ENCODE measurements around the gene ANGPTL4.
"Not testable (repeated sequence)": the region's sequence is repeated elsewhere in the genome, so short reads cannot be mapped to it uniquely, and the experiment has no call there.

The ANGPTL4 gene

DNA sequence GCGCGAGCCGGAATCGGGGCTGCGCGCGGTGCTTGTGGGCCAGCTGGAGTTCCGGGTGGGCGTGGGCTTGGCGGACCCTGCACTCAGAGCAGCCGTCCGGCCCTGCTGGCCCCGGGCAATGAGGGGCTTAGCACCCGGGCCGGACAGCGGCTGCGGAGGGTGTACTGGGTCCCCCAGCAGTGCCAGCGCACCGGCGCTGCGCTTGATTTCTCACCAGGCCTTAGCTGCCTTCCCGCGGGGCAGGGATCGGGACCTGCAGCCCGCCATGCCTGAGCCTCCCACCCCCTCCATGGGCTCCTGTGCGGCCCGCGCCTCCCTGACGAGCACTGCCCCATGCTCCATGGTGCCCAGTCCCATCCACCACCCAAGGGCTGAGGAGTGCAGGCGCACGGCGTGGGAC is 11.8 kb downstream of the ANGPTL4 start:
- H2BK15ac ChIP-seq (ENCODE audit: low read depth, poor library complexity, severe bottlenecking); H3K18ac ChIP-seq (ENCODE audit: low read depth in 1 of 2, low read length in 2 of 2); H2BK5ac ChIP-seq (ENCODE audit: low read depth, low read length, poor library complexity, severe bottlenecking); H3K4ac ChIP-seq (ENCODE audit: low read depth in 1 of 2, low read length in 2 of 2); H3K14ac ChIP-seq (ENCODE audit: low read length in 2 of 2); H2AK5ac ChIP-seq (ENCODE audit: low read length, severe bottlenecking); H3K27me3 ChIP-seq (ENCODE audit: control insufficient read depth in 1 of 2, insufficient read depth in 1 of 2, low read length in 2 of 2); H2BK120ac ChIP-seq (ENCODE audit: low read depth, low read length); H3K4me3 ChIP-seq (ENCODE audit: insufficient read depth in 1 of 2, low read depth in 1 of 2, low read length in 2 of 2); H3K27ac ChIP-seq (ENCODE audit: low read length, poor library complexity, severe bottlenecking); H3K4me1 ChIP-seq (ENCODE audit: control insufficient read depth, insufficient read depth, low read depth, low read length); H4K91ac ChIP-seq (ENCODE audit: low read length); H3K23ac ChIP-seq (ENCODE audit: low read length in 2 of 2); H2BK12ac ChIP-seq (ENCODE audit: low read length in 2 of 2); DNase-seq; H3K9ac ChIP-seq (ENCODE audit: low read length); H3K4me2 ChIP-seq (ENCODE audit: low read length, poor library complexity, severe bottlenecking); H4K8ac ChIP-seq (ENCODE audit: low read length); H3K9me3 ChIP-seq (ENCODE audit: control insufficient read depth, low read length); H2AFZ ChIP-seq (ENCODE audit: low read depth, low read length): not testable (repeated sequence)
- Histone ChIP-seq H3K79me1 (replicated peaks; ENCODE audit: low read length, poor library complexity, severe bottlenecking) (peaks cover 11% of the 10 kb centered on the region), H3K36me3 (ENCODE audit: control insufficient read depth in 1 of 2, insufficient read depth in 2 of 2, low read depth in 1 of 2, low read length in 2 of 2) (peaks cover 31 to 39% of the 10 kb centered on the region in 2 experiments)
- over 99% methylated on average over 25 of the region's 32 CpGs for WGBS

DNA sequence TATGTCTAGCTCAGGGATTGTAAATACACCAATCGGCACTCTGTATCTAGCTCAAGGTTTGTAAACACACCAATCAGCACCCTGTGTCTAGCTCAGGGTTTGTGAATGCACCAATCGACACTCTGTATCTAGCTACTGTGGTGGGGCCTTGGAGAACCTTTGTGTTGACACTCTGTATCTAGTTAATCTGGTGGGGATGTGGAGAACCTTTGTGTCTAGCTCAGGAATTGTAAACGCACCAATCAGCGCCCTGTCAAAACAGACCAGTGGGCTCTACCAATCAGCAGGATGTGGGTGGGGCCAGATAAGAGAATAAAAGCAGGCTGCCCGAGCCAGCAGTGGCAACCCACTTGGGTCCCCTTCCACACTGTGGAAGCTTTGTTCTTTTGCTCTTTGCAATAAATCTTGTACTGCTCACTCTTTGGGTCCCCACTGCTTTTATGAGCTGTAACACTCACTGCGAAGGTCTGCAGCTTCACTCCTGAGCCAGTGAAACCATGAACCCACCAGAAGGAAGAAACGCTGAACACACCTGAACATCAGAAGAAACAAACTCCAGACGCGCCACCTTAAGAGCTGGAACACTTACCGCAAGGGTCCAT is 12.5 kb downstream of the ANGPTL4 start:
- H3K4me2 ChIP-seq (ENCODE audit: low read length, poor library complexity, severe bottlenecking); H3K27me3 ChIP-seq (ENCODE audit: control insufficient read depth in 1 of 2, insufficient read depth in 1 of 2, low read length in 2 of 2); H4K8ac ChIP-seq (ENCODE audit: low read length); H3K9me3 ChIP-seq (ENCODE audit: control insufficient read depth, low read length); H3K23ac ChIP-seq (ENCODE audit: low read length in 2 of 2); H3K18ac ChIP-seq (ENCODE audit: low read depth in 1 of 2, low read length in 2 of 2); H3K4me1 ChIP-seq (ENCODE audit: control insufficient read depth, insufficient read depth, low read depth, low read length); H2AFZ ChIP-seq (ENCODE audit: low read depth, low read length); H2BK15ac ChIP-seq (ENCODE audit: low read depth, poor library complexity, severe bottlenecking); H3K79me1 ChIP-seq (replicated peaks; ENCODE audit: low read length, poor library complexity, severe bottlenecking); H2BK12ac ChIP-seq (ENCODE audit: low read length in 2 of 2); H3K27ac ChIP-seq (ENCODE audit: low read length, poor library complexity, severe bottlenecking); H2BK120ac ChIP-seq (ENCODE audit: low read depth, low read length); H3K14ac ChIP-seq (ENCODE audit: low read length in 2 of 2); DNase-seq; H3K9ac ChIP-seq (ENCODE audit: low read length); H2BK5ac ChIP-seq (ENCODE audit: low read depth, low read length, poor library complexity, severe bottlenecking); H3K4ac ChIP-seq (ENCODE audit: low read depth in 1 of 2, low read length in 2 of 2); H4K91ac ChIP-seq (ENCODE audit: low read length); H2AK5ac ChIP-seq (ENCODE audit: low read length, severe bottlenecking); H3K4me3 ChIP-seq (ENCODE audit: insufficient read depth in 1 of 2, low read depth in 1 of 2, low read length in 2 of 2): not testable (repeated sequence)
- 94% methylated on average over 9 of the region's 10 CpGs for WGBS
- H3K36me3 ChIP-seq (ENCODE audit: control insufficient read depth in 1 of 2, insufficient read depth in 2 of 2, low read depth in 1 of 2, low read length in 2 of 2) = peaks cover 23 to 32% of the 10 kb centered on the region in 2 experiments

DNA sequence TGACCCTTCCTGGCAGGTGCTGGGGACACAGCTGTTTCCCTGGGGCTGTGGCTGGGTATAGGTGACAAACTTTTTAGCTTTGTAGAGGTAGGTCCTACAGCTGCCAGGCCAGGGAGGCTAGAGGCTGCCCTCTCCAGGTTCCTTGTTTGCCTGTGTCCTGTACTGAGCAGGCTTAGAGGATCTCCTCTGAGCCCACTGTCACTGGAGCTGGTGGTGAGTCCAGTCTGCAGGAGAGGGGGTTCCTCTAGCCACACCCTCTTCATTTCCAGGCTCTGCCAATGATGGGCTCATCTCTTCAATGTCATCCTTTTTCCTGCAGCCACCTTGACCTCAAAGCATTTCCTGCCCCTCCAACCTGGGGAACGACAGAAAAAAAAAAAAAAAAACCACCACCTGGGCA is 13.6 kb downstream of the ANGPTL4 start:
- H3K23ac ChIP-seq (ENCODE audit: low read length in 2 of 2) = no peak overlapping the region
- WGBS = no CpG with 5 or more reads among the region's 1 CpG
- no peak overlapping the region for H2AFZ ChIP-seq (ENCODE audit: low read depth, low read length)
- peaks cover 5% of the 10 kb centered on the region for H3K4me1 ChIP-seq (ENCODE audit: control insufficient read depth, insufficient read depth, low read depth, low read length)
- H3K79me1 ChIP-seq (replicated peaks; ENCODE audit: low read length, poor library complexity, severe bottlenecking) = peaks cover 6% of the 10 kb centered on the region
- no peak overlapping the region for H3K4ac ChIP-seq (ENCODE audit: low read depth in 1 of 2, low read length in 2 of 2)
- H2BK12ac ChIP-seq (ENCODE audit: low read length in 2 of 2) = no peak overlapping the region
- H2AK5ac ChIP-seq (ENCODE audit: low read length, severe bottlenecking) = no peak overlapping the region
- H3K27me3 ChIP-seq (ENCODE audit: control insufficient read depth in 1 of 2, insufficient read depth in 1 of 2, low read length in 2 of 2) = no peaks in the 10 kb centered on the region
- no peak overlapping the region for H2BK15ac ChIP-seq (ENCODE audit: low read depth, poor library complexity, severe bottlenecking)
- H3K4me3 ChIP-seq (ENCODE audit: insufficient read depth in 1 of 2, low read depth in 1 of 2, low read length in 2 of 2) = no peak overlapping the region
- H2BK120ac ChIP-seq (ENCODE audit: low read depth, low read length) = no peak overlapping the region
- H3K9me3 ChIP-seq (ENCODE audit: control insufficient read depth, low read length) = no peaks in the 10 kb centered on the region
- H4K8ac ChIP-seq (ENCODE audit: low read length) = no peak overlapping the region
- no peak for DNase-seq
- H4K91ac ChIP-seq (ENCODE audit: low read length) = no peak overlapping the region
- no peak overlapping the region for H3K4me2 ChIP-seq (ENCODE audit: low read length, poor library complexity, severe bottlenecking)
- H3K36me3 ChIP-seq (ENCODE audit: control insufficient read depth in 1 of 2, insufficient read depth in 2 of 2, low read depth in 1 of 2, low read length in 2 of 2) = peaks cover 20 to 29% of the 10 kb centered on the region in 2 experiments
- H2BK5ac ChIP-seq (ENCODE audit: low read depth, low read length, poor library complexity, severe bottlenecking) = no peak overlapping the region
- no peak overlapping the region for H3K9ac ChIP-seq (ENCODE audit: low read length)
- H3K14ac ChIP-seq (ENCODE audit: low read length in 2 of 2) = no peak overlapping the region
- H3K27ac ChIP-seq (ENCODE audit: low read length, poor library complexity, severe bottlenecking) = no peak overlapping the region
- no peak overlapping the region for H3K18ac ChIP-seq (ENCODE audit: low read depth in 1 of 2, low read length in 2 of 2)

DNA sequence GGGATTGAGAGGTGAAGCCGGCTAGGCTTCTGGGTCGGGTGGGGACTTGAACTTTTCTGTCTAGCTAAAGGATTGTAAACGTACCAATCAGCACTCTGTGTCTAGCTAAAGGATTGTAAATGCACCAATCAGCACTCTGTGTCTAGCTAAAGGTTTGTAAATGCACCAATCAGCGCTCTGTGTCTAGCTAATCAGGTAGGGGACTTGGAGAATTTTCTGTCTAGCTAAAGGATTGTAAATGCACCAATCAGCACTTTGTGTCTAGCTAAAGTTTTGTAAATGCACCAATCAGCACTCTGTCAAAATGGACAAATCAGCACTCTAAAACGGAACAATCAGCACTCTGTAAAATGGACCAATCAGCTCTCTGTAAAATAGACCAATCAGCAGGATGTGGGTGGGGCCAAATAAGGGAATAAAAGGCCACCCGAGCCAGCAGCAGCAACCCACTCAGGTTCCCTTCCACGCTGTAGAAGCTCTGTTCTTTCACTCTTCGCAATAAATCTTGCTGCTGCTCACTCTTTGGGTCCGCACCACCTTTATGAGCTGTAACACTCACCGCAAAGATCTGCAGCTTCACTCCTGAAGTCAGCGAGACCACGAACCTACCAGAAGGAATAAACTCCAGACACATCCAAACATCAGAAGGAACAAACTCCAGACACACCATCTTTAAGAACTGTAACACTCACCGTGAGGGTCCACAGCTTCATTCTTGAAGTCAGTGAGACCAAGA is 15.4 kb downstream of the ANGPTL4 start:
- not testable (repeated sequence) for H3K79me1 ChIP-seq (replicated peaks; ENCODE audit: low read length, poor library complexity, severe bottlenecking); H2BK12ac ChIP-seq (ENCODE audit: low read length in 2 of 2); H3K9ac ChIP-seq (ENCODE audit: low read length); H3K4ac ChIP-seq (ENCODE audit: low read depth in 1 of 2, low read length in 2 of 2); H3K4me3 ChIP-seq (ENCODE audit: insufficient read depth in 1 of 2, low read depth in 1 of 2, low read length in 2 of 2); H3K27me3 ChIP-seq (ENCODE audit: control insufficient read depth in 1 of 2, insufficient read depth in 1 of 2, low read length in 2 of 2); H3K4me2 ChIP-seq (ENCODE audit: low read length, poor library complexity, severe bottlenecking); H2AK5ac ChIP-seq (ENCODE audit: low read length, severe bottlenecking); H3K14ac ChIP-seq (ENCODE audit: low read length in 2 of 2); DNase-seq; H3K4me1 ChIP-seq (ENCODE audit: control insufficient read depth, insufficient read depth, low read depth, low read length); H2BK5ac ChIP-seq (ENCODE audit: low read depth, low read length, poor library complexity, severe bottlenecking); H4K91ac ChIP-seq (ENCODE audit: low read length); H2AFZ ChIP-seq (ENCODE audit: low read depth, low read length); H4K8ac ChIP-seq (ENCODE audit: low read length); H3K18ac ChIP-seq (ENCODE audit: low read depth in 1 of 2, low read length in 2 of 2); H2BK15ac ChIP-seq (ENCODE audit: low read depth, poor library complexity, severe bottlenecking); H3K27ac ChIP-seq (ENCODE audit: low read length, poor library complexity, severe bottlenecking); H2BK120ac ChIP-seq (ENCODE audit: low read depth, low read length); H3K23ac ChIP-seq (ENCODE audit: low read length in 2 of 2); H3K9me3 ChIP-seq (ENCODE audit: control insufficient read depth, low read length)
- 96% methylated on average over 12 of the region's 13 CpGs for WGBS
- peaks cover 5 to 15% of the 10 kb centered on the region in 2 experiments for H3K36me3 ChIP-seq (ENCODE audit: control insufficient read depth in 1 of 2, insufficient read depth in 2 of 2, low read depth in 1 of 2, low read length in 2 of 2)

All from mesenchymal stem cell (in vitro differentiated cells and primary cell).